H9 (cell line): ENCODE data around the gene INSR. TPM values are rescaled to one million over a fixed set of nuclear protein-coding genes. Genes with fewer than 3 reads are reported as not detected.

ENCODE experiments used
- DNase-seq: peaks from one replicate; pipeline ENCODE4 v3.0.0-alpha.2; 2017
- H2AFZ ChIP-seq: one replicate; pipeline ENCODE4 v1.6.1; 2013; ENCODE audit warnings: mild to moderate bottlenecking, low read length, control low read depth, moderate library complexity
- H2AK5ac ChIP-seq: 2 replicates; pipeline ENCODE4 v1.6.1; 2013; ENCODE audit warnings: low read length, control low read depth, mixed read lengths; ENCODE audit not compliant: insufficient read length
- H2BK120ac ChIP-seq: one replicate; pipeline ENCODE4 v1.6.1; 2013; ENCODE audit warnings: low read depth, mild to moderate bottlenecking, low read length, control low read depth, inconsistent platforms; ENCODE audit not compliant: poor library complexity, severe bottlenecking
- H2BK12ac ChIP-seq: 2 replicates; pipeline ENCODE4 v1.6.1; 2013; ENCODE audit warnings: low read length, control low read depth, mixed read lengths, low read depth; ENCODE audit not compliant: insufficient read length
- H2BK15ac ChIP-seq: 2 replicates; pipeline ENCODE4 v1.6.1; 2013; ENCODE audit warnings: low read depth, low read length, control low read depth
- H2BK20ac ChIP-seq: one replicate; pipeline ENCODE4 v1.6.1; 2013; ENCODE audit warnings: low read depth, mild to moderate bottlenecking, low read length, control low read depth, inconsistent platforms; ENCODE audit not compliant: poor library complexity, severe bottlenecking
- H2BK5ac ChIP-seq: 2 replicates; pipeline ENCODE4 v1.6.1; 2013; ENCODE audit warnings: low read length, control low read depth, mixed read lengths; ENCODE audit not compliant: insufficient read length
- H3K14ac ChIP-seq: 2 replicates; pipeline ENCODE4 v1.6.1; 2013; ENCODE audit warnings: low read length, control low read depth; ENCODE audit not compliant: insufficient read depth
- H3K18ac ChIP-seq: 2 replicates; pipeline ENCODE4 v1.6.1; 2013; ENCODE audit warnings: low read depth, mild to moderate bottlenecking, mixed read lengths, low read length, control low read depth; ENCODE audit not compliant: insufficient read length
- H3K23ac ChIP-seq: 2 replicates; pipeline ENCODE4 v1.6.1; 2013; ENCODE audit warnings: low read length, control low read depth, mixed read lengths, low read depth; ENCODE audit not compliant: insufficient read length
- H3K23me2 ChIP-seq: 2 replicates; pipeline ENCODE4 v1.6.1; 2013; ENCODE audit warnings: low read depth, mild to moderate bottlenecking, mixed read lengths, low read length, control low read depth; ENCODE audit not compliant: insufficient read length, poor library complexity, severe bottlenecking
- H3K27ac ChIP-seq: 2 replicates; pipeline ENCODE4 v1.5.1; 2013; ENCODE audit warnings: low read length, control low read depth, mixed read lengths, low read depth; ENCODE audit not compliant: insufficient read length
- H3K27me3 ChIP-seq: 2 replicates; pipeline ENCODE4 v1.6.1; 2013; ENCODE audit warnings: low read length, control low read depth, inconsistent platforms; ENCODE audit not compliant: insufficient read depth
- H3K4ac ChIP-seq: 2 replicates; pipeline ENCODE4 v1.6.1; 2013; ENCODE audit warnings: low read depth, mild to moderate bottlenecking, control low read depth, inconsistent platforms, low read length, moderate library complexity
- H3K4me1 ChIP-seq: 2 replicates; pipeline ENCODE4 v1.6.1; 2013; ENCODE audit warnings: low read length, control low read depth, inconsistent platforms; ENCODE audit not compliant: insufficient read depth
- H3K4me2 ChIP-seq: 2 replicates; pipeline ENCODE4 v1.6.1; 2013; ENCODE audit warnings: low read length, control low read depth, mixed read lengths; ENCODE audit not compliant: insufficient read length, insufficient read depth
- H3K56ac ChIP-seq: 2 replicates; pipeline ENCODE4 v1.6.1; 2013; ENCODE audit warnings: low read depth, mild to moderate bottlenecking, mixed read lengths, low read length, control low read depth; ENCODE audit not compliant: insufficient read length
- H3K79me1 ChIP-seq: 2 replicates; pipeline ENCODE4 v1.6.1; 2013; ENCODE audit warnings: low read depth, mild to moderate bottlenecking, moderate library complexity, low read length, control low read depth, inconsistent platforms; ENCODE audit not compliant: insufficient read depth, poor library complexity, severe bottlenecking
- H3K79me2 ChIP-seq: 2 replicates; pipeline ENCODE4 v1.6.1; 2013; ENCODE audit warnings: low read length, control low read depth, inconsistent platforms; ENCODE audit not compliant: insufficient read depth
- H3K9ac ChIP-seq: 2 replicates; pipeline ENCODE4 v1.6.1; 2013; ENCODE audit warnings: low read length, control low read depth, mixed read lengths; ENCODE audit not compliant: insufficient read length; ENCODE audit errors: extremely low read depth
- H3K9me3 ChIP-seq: one replicate; pipeline ENCODE4 v1.6.1; 2013; ENCODE audit warnings: low read depth, low read length, inconsistent platforms; ENCODE audit not compliant: control insufficient read depth
- H3T11ph ChIP-seq: one replicate; pipeline ENCODE4 v1.6.1; 2013; ENCODE audit warnings: mild to moderate bottlenecking, low read length, control low read depth, inconsistent platforms
- H4K20me1 ChIP-seq: one replicate; pipeline ENCODE4 v1.6.1; 2013; ENCODE audit not compliant: control insufficient read depth, insufficient read length, insufficient read depth
- H4K5ac ChIP-seq: 2 replicates; pipeline ENCODE4 v1.6.1; 2013; ENCODE audit warnings: low read depth, mild to moderate bottlenecking, mixed read lengths, low read length, control low read depth; ENCODE audit not compliant: insufficient read length
- H4K8ac ChIP-seq: replicated peaks from 2 replicates; pipeline ENCODE4 v1.6.1; 2013; ENCODE audit warnings: low read length, control low read depth, mixed read lengths, low read depth; ENCODE audit not compliant: insufficient read length
- H4K91ac ChIP-seq: 2 replicates; pipeline ENCODE4 v1.6.1; 2013; ENCODE audit warnings: low read depth, mild to moderate bottlenecking, moderate library complexity, mixed read lengths, low read length, control low read depth; ENCODE audit not compliant: insufficient read length
- H3K27ac Mint-ChIP-seq, 3 experiments: 2 replicates in 2 of 3; 3 replicates in 1 of 3; pipeline ENCODE4 v1.8.0; 2020 to 2021; ENCODE audit warnings: mixed read lengths in 3 of 3, mild to moderate bottlenecking in 1 of 3, moderate library complexity in 1 of 3
- H3K27me3 Mint-ChIP-seq: 2 replicates; pipeline ENCODE4 v1.8.0; 2021; ENCODE audit warnings: low read depth, mild to moderate bottlenecking, moderate library complexity, mixed read lengths
- H3K36me3 Mint-ChIP-seq, 3 experiments: 2 replicates in 2 of 3; 3 replicates in 1 of 3; pipeline ENCODE4 v1.8.0; 2020 to 2021; ENCODE audit warnings: low read depth in 3 of 3, mixed read lengths in 3 of 3; ENCODE audit not compliant: insufficient read depth in 1 of 3
- H3K4me1 Mint-ChIP-seq, 2 experiments: 2 replicates each; pipeline ENCODE4 v1.8.0; 2020; ENCODE audit warnings: mixed read lengths in 2 of 2
- H3K4me3 Mint-ChIP-seq, 2 experiments: 2 replicates in 1 of 2; 3 replicates in 1 of 2; pipeline ENCODE4 v1.8.0; 2020 to 2021; ENCODE audit warnings: mild to moderate bottlenecking in 2 of 2, mixed read lengths in 2 of 2, moderate library complexity in 1 of 2
- H3K9me3 Mint-ChIP-seq, 2 experiments: 2 replicates in 1 of 2; 3 replicates in 1 of 2; pipeline ENCODE4 v1.8.0; 2020; ENCODE audit warnings: mild to moderate bottlenecking in 2 of 2, mixed read lengths in 2 of 2, moderate library complexity in 1 of 2
- CTCF ChIP-seq: fragments of 200-600 bp; sonication (generic); conservative IDR thresholded peaks from 3 replicates; pipeline ENCODE4 v1.8.0; 2021; ENCODE audit warnings: antibody characterized with exemption, mild to moderate bottlenecking
- WGBS: extraction: QIAGEN DNeasy Blood & Tissue Kit; methylation state at CpG from one replicate; pipeline ENCODE4 v1.1.7; 2013; ENCODE audit warnings: missing lambda C conversion rate, low lambda C conversion rate, mixed read lengths; ENCODE audit not compliant: insufficient read length; ENCODE audit errors: extremely low coverage; 5-methylcytosine and 5-hydroxymethylcytosine counted together
- total RNA-seq: library from RNA; stranded (reverse); gene quantifications from 2 replicates; pipeline ENCODE4 v1.2.1, GENCODE V29; 2021

INSR gene
- total RNA-seq, 1 experiment from 2014 or later: 39.8 TPM

GRCh38 chr19:7336321-7336973 lies 42.2 kb upstream of the INSR start:
- DNase-seq: no peak
- Histone ChIP-seq H3K9ac (no peak overlapping the region), H3K9me3 (no peaks in the 10 kb centered on the region), H2BK20ac (no peak overlapping the region), H3K4ac (no peak overlapping the region), H4K8ac (no peak overlapping the region), H3K27ac (no peak overlapping the region), H3K23me2 (no peaks in the 10 kb centered on the region), H3K18ac (no peak overlapping the region), H3K23ac (no peak overlapping the region), H3K4me2 (no peak overlapping the region), H4K5ac (no peak overlapping the region), H2AK5ac (no peak overlapping the region), H3K27me3 (no peaks in the 10 kb centered on the region), H2BK120ac (no peak overlapping the region), H2BK12ac (no peak overlapping the region), H2BK5ac (no peak overlapping the region), H2AFZ (no peak overlapping the region), H4K20me1 (no peaks in the 10 kb centered on the region), H3K79me1 (no peaks in the 10 kb centered on the region), H2BK15ac (no peak overlapping the region), H3K79me2 (no peaks in the 10 kb centered on the region), H3K4me1 (no peaks in the 10 kb centered on the region; the same call in 1 of the 2 replicates), H3T11ph (no peak overlapping the region), H4K91ac (no peak overlapping the region), H3K14ac (no peak overlapping the region), H3K56ac (no peak overlapping the region)
- no CpG with 5 or more reads among the region's 9 CpGs for WGBS
- peaks cover 8% of the 10 kb centered on the region for H3K27me3 Mint-ChIP-seq
- TF ChIP-seq CTCF: no peak
- no peaks in the 10 kb centered on the region for H3K4me1 Mint-ChIP-seq
- H3K4me3 Mint-ChIP-seq: no peak overlapping the region
- no peaks in the 10 kb centered on the region for H3K36me3 Mint-ChIP-seq
- no peak overlapping the region; a peak in 2 of 7 replicates for H3K27ac Mint-ChIP-seq
- H3K9me3 Mint-ChIP-seq: no peaks in the 10 kb centered on the region; a peak in 2 of 5 replicates
